ENCODE results near the gene ABCA2.

ABCA2 gene

GRCh38 chr9:136964171-136964689 lies 63.8 kb downstream of the ABCA2 start:
- DNase-seq (ENCODE audit: low read depth in 2 of 2): no peak

DNA sequence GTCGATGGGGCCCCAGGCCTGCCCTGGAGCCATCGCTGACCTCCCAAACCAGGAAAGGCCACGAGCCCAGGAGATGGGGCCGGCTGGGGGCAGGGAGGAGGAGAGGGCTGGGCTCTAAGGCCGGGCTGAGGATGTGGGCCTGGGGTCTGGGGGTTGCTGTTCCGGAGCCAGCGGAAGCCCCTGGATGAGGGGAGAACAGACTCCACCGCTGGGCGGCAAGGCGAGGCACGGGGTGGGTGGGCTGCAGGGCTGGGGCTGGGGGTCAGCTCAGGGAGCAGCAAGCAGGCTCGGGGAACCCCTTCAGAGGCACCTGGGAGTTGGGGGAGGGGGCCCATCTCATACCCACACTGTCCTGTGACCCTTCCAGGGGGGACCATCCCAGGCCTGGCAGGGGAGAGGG lies 64.3 kb downstream of the ABCA2 start:
- no peak for DNase-seq (ENCODE audit: low read depth in 2 of 2)

DNA sequence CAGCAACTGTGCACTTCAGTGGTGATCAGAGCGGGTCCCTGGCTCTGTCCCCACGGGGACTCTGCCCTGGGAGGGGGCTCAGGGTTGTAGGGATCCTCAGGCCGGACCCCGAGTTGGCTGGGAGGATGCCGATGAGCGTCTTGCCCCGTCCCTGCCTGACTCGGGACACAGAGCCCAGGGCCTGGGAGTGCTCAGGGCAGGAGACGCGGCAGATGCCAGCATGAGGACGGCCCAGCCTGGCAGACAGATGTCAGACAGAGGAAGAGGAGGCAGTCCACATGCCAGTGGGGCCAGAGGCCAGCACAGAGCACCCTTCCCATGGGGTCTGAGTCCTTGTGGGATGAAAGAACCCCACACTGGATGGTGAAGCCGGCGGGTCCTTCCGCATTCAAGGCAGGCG lies 64.7 kb downstream of the ABCA2 start:
- no peak for DNase-seq (ENCODE audit: low read depth in 2 of 2)

- DNase-seq (ENCODE audit: low read depth in 2 of 2): no peak
Measured at GRCh38 chr9:136962701-136963248, 65.3 kb downstream of the ABCA2 start.

GRCh38 chr9:136962163-136962562 lies 65.9 kb downstream of the ABCA2 start:
- DNase-seq (ENCODE audit: low read depth in 2 of 2): no peak

GRCh38 chr9:136961279-136962065 lies 66.6 kb downstream of the ABCA2 start:
- DNase-seq (ENCODE audit: low read depth in 2 of 2): no peak

GRCh38 chr9:136960938-136961275 lies 67.1 kb downstream of the ABCA2 start:
- no peak for DNase-seq (ENCODE audit: low read depth in 2 of 2)

- no peak for DNase-seq (ENCODE audit: low read depth in 2 of 2)
Measured at GRCh38 chr9:136960212-136960937, 67.7 kb downstream of the ABCA2 start.

DNA sequence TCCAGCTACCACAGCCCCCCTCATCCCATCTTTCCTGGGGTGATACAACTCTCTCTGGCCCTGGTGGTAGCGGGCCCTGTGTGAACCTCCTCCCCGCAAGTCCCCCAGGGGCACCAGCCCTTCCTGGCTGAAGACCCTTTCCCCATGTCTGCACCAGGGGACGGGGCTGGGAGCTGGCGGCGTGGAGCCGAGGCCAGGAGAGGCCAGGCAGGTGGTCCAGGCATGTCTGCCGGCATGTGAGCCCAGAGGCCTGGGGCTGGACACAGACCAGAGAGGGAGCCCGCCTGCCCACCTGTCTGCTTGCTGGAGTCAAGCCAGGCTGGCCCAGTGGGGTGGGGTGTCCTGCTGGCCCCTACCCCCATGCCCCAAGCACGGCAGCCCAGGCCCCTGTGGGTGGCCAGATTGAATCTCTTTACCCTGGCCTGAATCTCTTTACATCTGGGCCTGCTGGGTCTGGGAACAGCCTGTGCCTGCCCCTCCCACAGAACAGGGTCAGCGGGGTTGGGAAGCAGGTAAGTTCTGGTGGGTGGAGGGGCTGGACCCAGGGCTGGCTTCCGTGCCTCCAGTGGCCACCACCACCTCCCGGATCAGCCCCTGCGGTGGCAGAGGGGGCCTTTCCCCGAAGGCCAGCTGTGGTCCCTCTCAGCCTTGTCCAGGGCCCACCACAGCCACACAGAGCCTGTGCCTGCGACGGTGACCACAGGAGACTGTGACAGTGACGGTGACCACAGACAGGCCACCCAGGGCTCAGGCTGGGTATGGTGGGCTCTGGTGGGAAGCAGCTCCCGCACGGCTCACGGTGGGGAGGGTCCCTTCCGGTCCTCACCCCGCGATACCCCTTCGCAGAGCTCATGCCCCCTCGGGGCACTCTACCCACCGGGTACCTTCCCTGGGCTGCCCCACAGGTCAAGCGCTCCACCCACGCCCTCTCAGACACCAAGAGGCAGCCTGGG lies 68.9 kb downstream of the ABCA2 start:
- no peak for DNase-seq (ENCODE audit: low read depth in 2 of 2)

DNA sequence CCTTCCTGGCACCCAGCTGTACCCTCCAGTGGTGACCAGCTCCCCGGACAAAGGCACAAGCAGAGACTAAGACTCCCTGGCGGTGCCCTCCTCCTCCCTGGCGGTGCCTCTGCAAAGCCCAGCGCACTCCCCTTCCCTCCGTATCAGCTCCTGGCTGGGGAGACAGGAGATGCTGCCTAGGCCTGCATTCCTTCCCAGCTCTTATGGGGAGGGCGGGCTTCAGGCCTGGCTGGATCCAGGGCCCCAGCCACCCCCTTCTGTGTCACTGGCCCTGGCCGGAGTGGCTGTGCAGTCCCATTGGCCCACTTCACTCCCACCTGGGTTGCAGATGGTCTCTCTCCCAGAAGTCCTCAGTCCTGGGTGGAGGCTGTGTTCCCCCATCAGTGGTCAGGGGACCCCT lies 69.6 kb downstream of the ABCA2 start:
- no peak for DNase-seq (ENCODE audit: low read depth in 2 of 2)

GRCh38 chr9:136957901-136958300 lies 70.1 kb downstream of the ABCA2 start:
- DNase-seq (ENCODE audit: low read depth in 2 of 2): no peak

DNA sequence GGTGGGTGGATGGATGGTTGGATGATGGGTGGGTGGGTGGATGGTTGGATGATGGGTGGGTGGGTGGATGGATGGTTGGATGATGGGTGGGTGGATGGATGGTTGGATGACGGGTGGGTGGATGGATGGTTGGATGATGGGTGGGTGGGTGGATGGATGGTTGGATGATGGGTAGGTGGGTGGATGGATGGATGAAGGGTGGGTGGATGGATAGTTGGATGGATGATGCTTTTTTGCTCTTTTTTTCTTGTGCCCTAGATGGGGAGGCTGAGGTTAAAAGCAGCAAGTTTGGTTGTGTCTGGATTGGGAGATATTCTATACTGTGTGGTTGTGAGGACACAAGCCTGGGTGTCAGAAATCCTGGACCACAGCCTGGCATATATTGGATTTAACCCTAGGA lies 70.6 kb downstream of the ABCA2 start:
- DNase-seq (ENCODE audit: low read depth in 2 of 2): no peak
